ACC112 (cell line): ENCODE data around the gene MOGAT2.
A peak's percentile ranks its signal among the peaks of the same experiment; 100 is the strongest.
"Not testable (repeated sequence)": the region's sequence is repeated elsewhere in the genome, so short reads cannot be mapped to it uniquely, and the experiment has no call there.

Experiments
- H2AFZ ChIP-seq: fragments of 200-600 bp; sonication (generic); one replicate; pipeline ENCODE4 v1.6.0; 2017; ENCODE audit warnings: antibody characterized with exemption, low read length; ENCODE audit not compliant: unreplicated experiment
- H3K27ac ChIP-seq: fragments of 200-600 bp; sonication (generic); 2 replicates; pipeline ENCODE4 v1.5.1; 2014; ENCODE audit warnings: low read depth, mild to moderate bottlenecking, antibody characterized with exemption, low read length, moderate library complexity
- H3K27me3 ChIP-seq: fragments of 200-600 bp; sonication (generic); 2 replicates; pipeline ENCODE4 v1.6.1; 2014; ENCODE audit warnings: mild to moderate bottlenecking, antibody characterized with exemption, low read length, moderate library complexity, mixed read lengths; ENCODE audit not compliant: insufficient read depth
- H3K36me3 ChIP-seq: fragments of 200-600 bp; sonication (generic); 2 replicates; pipeline ENCODE4 v1.6.1; 2016; ENCODE audit warnings: mild to moderate bottlenecking, antibody characterized with exemption, low read length, moderate library complexity, mixed read lengths; ENCODE audit not compliant: insufficient read depth
- H3K4me1 ChIP-seq: fragments of 200-600 bp; sonication (generic); one replicate; pipeline ENCODE4 v1.6.1; 2016; ENCODE audit warnings: low read length, mixed read lengths; ENCODE audit not compliant: insufficient read depth, unreplicated experiment, control insufficient read depth
- H3K4me3 ChIP-seq: fragments of 200-600 bp; sonication (generic); 2 replicates; pipeline ENCODE4 v1.5.1; 2014; ENCODE audit warnings: mild to moderate bottlenecking, low read depth, low read length
- H3K79me2 ChIP-seq: fragments of 200-600 bp; sonication (generic); one replicate; pipeline ENCODE4 v1.6.0; 2016; ENCODE audit warnings: low read length; ENCODE audit not compliant: control insufficient read depth, unreplicated experiment, insufficient read depth

The MOGAT2 gene

GRCh38 chr11:75717608-75718418 lies at the start of gene MOGAT2:
Gene MOGAT2 (plus strand): TSS chr11:75717838. CDS start chr11:75717889, 51 bp downstream.
- peaks cover 5% of the 10 kb centered on the region; the same call in 1 of the 2 replicates for H3K27me3 ChIP-seq
- no peaks in the 10 kb centered on the region for H3K36me3 ChIP-seq
- no peak within 1 kb of the TSS for H3K4me3 ChIP-seq
- no peaks in the 10 kb centered on the region for H3K79me2 ChIP-seq
- H3K27ac ChIP-seq: no peak within 1 kb of the TSS
- no peaks in the 10 kb centered on the region for H3K4me1 ChIP-seq
- H2AFZ ChIP-seq: no peak within 1 kb of the TSS

- Histone ChIP-seq H3K27ac (no peak within 1 kb of the TSS), H2AFZ (peak within 1 kb of the TSS; percentile 55), H3K4me3 (peak within 1 kb of the TSS; percentile 75), H3K79me2 (no peaks in the 10 kb centered on the region), H3K27me3 (peaks cover 50% of the 10 kb centered on the region), H3K36me3 (no peaks in the 10 kb centered on the region), H3K4me1 (no peaks in the 10 kb centered on the region)
These were observed 49.0 kb upstream of the MOGAT2 start, which contains the start of gene MAP6 for GRCh38 chr11:75668451-75669297. Gene MAP6 (minus strand): TSS chr11:75669038. CDS start chr11:75668369, 669 bp downstream.

- H3K27me3 ChIP-seq: peaks cover 54% of the 10 kb centered on the region
- H2AFZ ChIP-seq: no peak overlapping the region
- no peaks in the 10 kb centered on the region for H3K79me2 ChIP-seq
- H3K4me1 ChIP-seq: no peaks in the 10 kb centered on the region
- no peak overlapping the region for H3K4me3 ChIP-seq
- H3K27ac ChIP-seq: no peak overlapping the region
- H3K36me3 ChIP-seq: no peaks in the 10 kb centered on the region
These were observed 43.6 kb upstream of the MOGAT2 start for GRCh38 chr11:75673977-75674582.

GRCh38 chr11:75677275-75677674 lies 40.4 kb upstream of the MOGAT2 start:
- Histone ChIP-seq H3K4me3 (no peak overlapping the region), H3K79me2 (no peaks in the 10 kb centered on the region), H3K27ac (no peak overlapping the region), H3K27me3 (peaks cover 43% of the 10 kb centered on the region), H3K36me3 (no peaks in the 10 kb centered on the region), H3K4me1 (no peaks in the 10 kb centered on the region), H2AFZ (no peak overlapping the region)

- peaks cover 45% of the 10 kb centered on the region for H3K27me3 ChIP-seq
These were observed 39.7 kb upstream of the MOGAT2 start for GRCh38 chr11:75677909-75678308.

GRCh38 chr11:75678620-75679259 lies 38.9 kb upstream of the MOGAT2 start:
- Histone ChIP-seq H3K4me3 (no peak overlapping the region), H3K36me3 (no peaks in the 10 kb centered on the region), H3K4me1 (no peaks in the 10 kb centered on the region), H3K27ac (no peak overlapping the region), H3K27me3 (peaks cover 54% of the 10 kb centered on the region), H2AFZ (no peak overlapping the region), H3K79me2 (no peaks in the 10 kb centered on the region)

More at GRCh38 chr11:75677909-75678308, 39.7 kb upstream of the MOGAT2 start:
- Histone ChIP-seq H3K36me3 (no peaks in the 10 kb centered on the region), H2AFZ (no peak overlapping the region), H3K4me1 (no peaks in the 10 kb centered on the region), H3K27ac (no peak overlapping the region), H3K79me2 (no peaks in the 10 kb centered on the region), H3K4me3 (no peak overlapping the region)

- Histone ChIP-seq H3K79me2 (no peaks in the 10 kb centered on the region), H3K27ac (no peak overlapping the region), H2AFZ (no peak overlapping the region), H3K36me3 (no peaks in the 10 kb centered on the region), H3K27me3 (peaks cover 59% of the 10 kb centered on the region), H3K4me3 (no peak overlapping the region), H3K4me1 (no peaks in the 10 kb centered on the region)
These were observed 38.1 kb upstream of the MOGAT2 start for GRCh38 chr11:75679566-75679965.

GRCh38 chr11:75683856-75684255 lies 33.8 kb upstream of the MOGAT2 start:
- not testable (repeated sequence) for H3K4me1 ChIP-seq, H3K79me2 ChIP-seq, H3K27ac ChIP-seq, H3K4me3 ChIP-seq, H2AFZ ChIP-seq, H3K36me3 ChIP-seq
- peaks cover 59% of the 10 kb centered on the region for H3K27me3 ChIP-seq

GRCh38 chr11:75689863-75690609 lies 27.6 kb upstream of the MOGAT2 start:
- H3K4me3 ChIP-seq: peak overlapping the region; percentile 6; the same call in 1 of the 2 replicates
- no peak overlapping the region for H2AFZ ChIP-seq
- peaks cover 15% of the 10 kb centered on the region for H3K4me1 ChIP-seq
- H3K27me3 ChIP-seq: peaks cover 25% of the 10 kb centered on the region
- H3K36me3 ChIP-seq: no peaks in the 10 kb centered on the region
- no peaks in the 10 kb centered on the region for H3K79me2 ChIP-seq
- H3K27ac ChIP-seq: 0 out of 2 replicates have a peak overlapping the region, but pooled peaks have one; percentile 4
